Mammary epithelial cell (primary cell): ENCODE results near the gene PGA3.

Experiments used
- CTCF ChIP-seq, 2 donors: IDR thresholded peaks in 1 of 2; conservative IDR thresholded peaks in 1 of 2; 2 replicates each; pipeline ENCODE4 v1.5.1; 2011 to 2012; ENCODE audit warnings: inconsistent platforms in 2 of 2, low read length in 2 of 2, mild to moderate bottlenecking in 2 of 2, control low read depth in 1 of 2, low read depth in 1 of 2; ENCODE audit not compliant: insufficient read depth in 1 of 2; ENCODE audit errors: extremely low read depth in 1 of 2
- EZH2 ChIP-seq: IDR thresholded peaks from 2 replicates; pipeline ENCODE4 v1.6.1; 2012; ENCODE audit warnings: low read length, inconsistent platforms, borderline replicate concordance

- TF ChIP-seq CTCF (conservative IDR thresholded peaks at IDR 0.05 in 1 of 2, IDR thresholded peaks at IDR 0.05 in 1 of 2; ENCODE audit: extremely low read depth in 1 of 2, insufficient read depth in 1 of 2, low read depth in 1 of 2, low read length in 2 of 2) (no peak), EZH2 (no peak)
Observed at GRCh38 chr11:61258546-61258945, 55.2 kb downstream of the PGA3 start.
